Measurements from ENCODE around the gene INO80.

DNA sequence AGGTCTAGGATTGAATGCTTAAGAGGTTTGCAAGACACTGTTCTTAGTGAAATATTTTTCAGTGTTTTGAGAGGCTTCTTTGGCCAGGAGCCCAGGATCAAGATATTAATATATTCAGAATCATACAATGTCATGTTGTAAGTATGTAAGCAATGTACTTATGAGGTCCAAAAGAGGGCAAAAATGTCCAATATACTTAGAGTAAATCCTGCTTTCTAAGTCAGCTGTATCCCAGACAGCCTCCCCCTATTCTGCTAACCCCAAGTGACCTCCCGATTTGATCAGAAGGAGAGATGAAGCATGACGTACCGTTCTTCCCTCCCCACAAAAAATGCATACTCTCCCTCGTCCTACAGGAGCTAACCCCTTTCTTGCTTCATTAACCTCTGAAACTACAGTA, 91.9 kb downstream of the INO80 start:
- TF ChIP-seq EZH2 (IDR thresholded peaks at IDR 0.05): no peak
- no peak for TF ChIP-seq POLR2AphosphoS5 (IDR thresholded peaks at IDR 0.05; ENCODE audit: borderline replicate concordance, low read depth, low read length)
- no peak for TF ChIP-seq FOXP2 (optimal IDR thresholded peaks at IDR 0.05; ENCODE audit: control extremely low read depth, extremely low read length, insufficient read depth)
